HEK293 (cell line): ENCODE data around the gene SOX30.

Experiments
- CTCF ChIA-PET: fragments of 350-600 bp; formaldehyde crosslinking; extraction: SDS; loops from one replicate; lab custom pipeline; 2021; ENCODE audit warnings: antibody characterized with exemption; lab: Yijun Ruan, JAX
- POLR2A ChIA-PET: fragments of 300-600 bp; formaldehyde crosslinking; extraction: SDS; loops from one replicate; lab custom pipeline; 2020; ENCODE audit warnings: antibody characterized with exemption, inconsistent platforms; lab: Yijun Ruan, JAX
- H3K27ac ChIP-seq: fragments of 200-500 bp; sonication (Bioruptor generic); 2 replicates; pipeline ENCODE4 v1.5.1; 2014; ENCODE audit warnings: low read depth, low read length, control low read depth, inconsistent platforms; ENCODE audit errors: extremely low read depth
- H3K36me3 ChIP-seq, 2 experiments: fragments of 200-500 bp in 1 of 2; sonication (Bioruptor generic) in 1 of 2; 1 replicate in 1 of 2; 2 replicates in 1 of 2; pipeline ENCODE4 v1.5.1; 2014 to 2017; ENCODE audit warnings: inconsistent platforms in 2 of 2, low read length in 2 of 2; ENCODE audit not compliant: control insufficient read depth in 2 of 2, insufficient read depth in 1 of 2
- H3K4me1 ChIP-seq: fragments of 200-500 bp; sonication (Bioruptor generic); 2 replicates; pipeline ENCODE4 v1.5.1; 2014; ENCODE audit warnings: mild to moderate bottlenecking, low read length, inconsistent platforms; ENCODE audit not compliant: control insufficient read depth, insufficient read depth
- H3K4me3 ChIP-seq: 2 replicates; pipeline ENCODE4 v1.5.1; 2011; ENCODE audit warnings: low read depth, mild to moderate bottlenecking, control low read depth, low read length, moderate library complexity
- H3K9me3 ChIP-seq: fragments of 200-500 bp; sonication (Bioruptor generic); 2 replicates; pipeline ENCODE4 v1.5.1; 2014; ENCODE audit warnings: low read depth, low read length, inconsistent platforms; ENCODE audit not compliant: control insufficient read depth, insufficient read depth
- HOXC10 ChIP-seq: sonication (generic); formaldehyde crosslinking; IDR thresholded peaks from 2 replicates; pipeline ENCODE4 v1.8.1; 2023; ENCODE audit warnings: mild to moderate bottlenecking, missing genetic modification reagents
- KLF10 ChIP-seq: fragments of 450-650 bp; IDR thresholded peaks from 2 replicates; pipeline ENCODE4 v1.5.1; 2018; ENCODE audit warnings: missing biosample characterization, mild to moderate bottlenecking, missing genetic modification characterization
- KLF17 ChIP-seq: fragments of 450-650 bp; formaldehyde crosslinking; IDR thresholded peaks from 2 replicates; pipeline ENCODE4 v1.5.1; 2016; ENCODE audit warnings: missing biosample characterization, missing genetic modification characterization
- SALL2 ChIP-seq: fragments of 450-650 bp; formaldehyde crosslinking; IDR thresholded peaks from 2 replicates; pipeline ENCODE4 v1.5.0; 2017; ENCODE audit warnings: missing biosample characterization, mild to moderate bottlenecking, missing genetic modification characterization, borderline replicate concordance
- ZBTB17 ChIP-seq: fragments of 450-650 bp; formaldehyde crosslinking; IDR thresholded peaks from 2 replicates; pipeline ENCODE4 v1.5.1; 2016; ENCODE audit warnings: missing biosample characterization, missing genetic modification characterization
- ZBTB20 ChIP-seq: fragments of 450-650 bp; formaldehyde crosslinking; IDR thresholded peaks from 2 replicates; pipeline ENCODE4 v1.5.1; 2016; ENCODE audit warnings: missing biosample characterization, missing genetic modification characterization
- ZBTB7A ChIP-seq: fragments of 450-650 bp; formaldehyde crosslinking; IDR thresholded peaks from 2 replicates; pipeline ENCODE4 v1.5.1; 2016; ENCODE audit warnings: low read depth, missing biosample characterization, missing genetic modification characterization
- ZNF114 ChIP-seq: fragments of 450-650 bp; formaldehyde crosslinking; IDR thresholded peaks from 2 replicates; pipeline ENCODE4 v1.5.0; 2017; ENCODE audit warnings: missing biosample characterization, missing genetic modification characterization
- ZNF140 ChIP-seq: fragments of 450-650 bp; formaldehyde crosslinking; IDR thresholded peaks from 2 replicates; pipeline ENCODE4 v1.5.1; 2016; ENCODE audit warnings: missing biosample characterization, missing genetic modification characterization
- ZNF184 ChIP-seq: fragments of 450-650 bp; IDR thresholded peaks from 2 replicates; pipeline ENCODE4 v1.5.1; 2018; ENCODE audit warnings: missing biosample characterization, mild to moderate bottlenecking, missing genetic modification characterization
- ZNF19 ChIP-seq: fragments of 450-650 bp; formaldehyde crosslinking; IDR thresholded peaks from 2 replicates; pipeline ENCODE4; 2016; ENCODE audit warnings: missing biosample characterization, missing genetic modification characterization, low read depth
- ZNF202 ChIP-seq: fragments of 450-650 bp; formaldehyde crosslinking; IDR thresholded peaks from 2 replicates; pipeline ENCODE4 v1.5.1; 2016; ENCODE audit warnings: missing biosample characterization, missing genetic modification characterization, borderline replicate concordance
- ZNF23 ChIP-seq: fragments of 450-650 bp; formaldehyde crosslinking; IDR thresholded peaks from 2 replicates; pipeline ENCODE4 v1.5.1; 2016; ENCODE audit warnings: missing biosample characterization, missing genetic modification characterization, borderline replicate concordance
- ZNF248 ChIP-seq: fragments of 450-650 bp; formaldehyde crosslinking; IDR thresholded peaks from 2 replicates; pipeline ENCODE4 v1.5.1; 2017; ENCODE audit warnings: missing biosample characterization, missing genetic modification characterization
- ZNF274 ChIP-seq, 2 experiments: fragments of 200-500 bp in 1 of 2; fragments of 450-650 bp in 1 of 2; sonication (Bioruptor generic) in 1 of 2; formaldehyde crosslinking in 1 of 2; IDR thresholded peaks; 2 replicates each; pipeline versions ENCODE4 v1.5.1 to v1.6.1; 2014 to 2016; ENCODE audit warnings: borderline replicate concordance in 1 of 2, inconsistent platforms in 1 of 2, low read length in 1 of 2, missing biosample characterization in 1 of 2, missing genetic modification characterization in 1 of 2
- ZNF37A ChIP-seq: fragments of 450-650 bp; IDR thresholded peaks from 2 replicates; pipeline ENCODE4 v1.5.1; 2018; ENCODE audit warnings: missing biosample characterization, missing genetic modification characterization
- ZNF394 ChIP-seq: fragments of 450-650 bp; formaldehyde crosslinking; IDR thresholded peaks from 2 replicates; pipeline ENCODE4 v1.5.1; 2016; ENCODE audit warnings: missing biosample characterization, missing genetic modification characterization, mild to moderate bottlenecking, moderate library complexity, borderline replicate concordance
- ZNF416 ChIP-seq: fragments of 450-650 bp; formaldehyde crosslinking; IDR thresholded peaks from 2 replicates; pipeline ENCODE4 v1.5.1; 2016; ENCODE audit warnings: missing biosample characterization, missing genetic modification characterization
- ZNF623 ChIP-seq: fragments of 450-650 bp; formaldehyde crosslinking; IDR thresholded peaks from 2 replicates; pipeline ENCODE4 v1.5.1; 2016; ENCODE audit warnings: missing biosample characterization, missing genetic modification characterization
- ZNF658 ChIP-seq: fragments of 450-650 bp; formaldehyde crosslinking; IDR thresholded peaks from 2 replicates; pipeline ENCODE4; 2016; ENCODE audit warnings: missing biosample characterization, missing genetic modification characterization
- ZNF664 ChIP-seq: fragments of 450-650 bp; formaldehyde crosslinking; IDR thresholded peaks from 2 replicates; pipeline ENCODE4 v1.5.1; 2016; ENCODE audit warnings: missing biosample characterization, missing genetic modification characterization
- ZNF677 ChIP-seq: fragments of 450-650 bp; IDR thresholded peaks from 2 replicates; pipeline ENCODE4 v1.5.0; 2018; ENCODE audit warnings: missing biosample characterization, mild to moderate bottlenecking, missing genetic modification characterization, moderate library complexity
- ZNF707 ChIP-seq: fragments of 450-650 bp; formaldehyde crosslinking; IDR thresholded peaks from 2 replicates; pipeline ENCODE4 v1.5.1; 2016; ENCODE audit warnings: missing biosample characterization, missing genetic modification characterization
- ZNF776 ChIP-seq: fragments of 450-650 bp; formaldehyde crosslinking; IDR thresholded peaks from 2 replicates; pipeline ENCODE4 v1.5.0; 2017; ENCODE audit warnings: missing biosample characterization, missing genetic modification characterization, borderline replicate concordance
- ZNF785 ChIP-seq: fragments of 450-650 bp; formaldehyde crosslinking; IDR thresholded peaks from 2 replicates; pipeline ENCODE4 v1.5.1; 2016; ENCODE audit warnings: missing biosample characterization, missing genetic modification characterization
- TF ChIP-seq, protein P1 (sequence below): fragments of 450-650 bp; formaldehyde crosslinking; IDR thresholded peaks from 2 replicates; pipeline ENCODE4 v1.5.1; 2017; ENCODE audit warnings: missing biosample characterization, missing genetic modification characterization

SOX30 gene

GRCh38 chr5:157581901-157582300 lies 70.3 kb downstream of the SOX30 start:
- H3K9me3 ChIP-seq: no peaks in the 10 kb centered on the region
- no peaks in the 10 kb centered on the region for H3K4me1 ChIP-seq
- TF ChIP-seq HOXC10 (CRISPR knock-in tag): no peak
- no peak for TF ChIP-seq SALL2 (tag by site-specific recombination)
- no peak for TF ChIP-seq ZNF658 (tag by site-specific recombination)
- TF ChIP-seq ZNF707 (tag by site-specific recombination): no peak
- no peaks in the 10 kb centered on the region for H3K36me3 ChIP-seq
- H3K27ac ChIP-seq: no peak overlapping the region
- no peak overlapping the region for H3K4me3 ChIP-seq
- POLR2A ChIA-PET: no interaction called here
- CTCF ChIA-PET: no interaction called here

DNA sequence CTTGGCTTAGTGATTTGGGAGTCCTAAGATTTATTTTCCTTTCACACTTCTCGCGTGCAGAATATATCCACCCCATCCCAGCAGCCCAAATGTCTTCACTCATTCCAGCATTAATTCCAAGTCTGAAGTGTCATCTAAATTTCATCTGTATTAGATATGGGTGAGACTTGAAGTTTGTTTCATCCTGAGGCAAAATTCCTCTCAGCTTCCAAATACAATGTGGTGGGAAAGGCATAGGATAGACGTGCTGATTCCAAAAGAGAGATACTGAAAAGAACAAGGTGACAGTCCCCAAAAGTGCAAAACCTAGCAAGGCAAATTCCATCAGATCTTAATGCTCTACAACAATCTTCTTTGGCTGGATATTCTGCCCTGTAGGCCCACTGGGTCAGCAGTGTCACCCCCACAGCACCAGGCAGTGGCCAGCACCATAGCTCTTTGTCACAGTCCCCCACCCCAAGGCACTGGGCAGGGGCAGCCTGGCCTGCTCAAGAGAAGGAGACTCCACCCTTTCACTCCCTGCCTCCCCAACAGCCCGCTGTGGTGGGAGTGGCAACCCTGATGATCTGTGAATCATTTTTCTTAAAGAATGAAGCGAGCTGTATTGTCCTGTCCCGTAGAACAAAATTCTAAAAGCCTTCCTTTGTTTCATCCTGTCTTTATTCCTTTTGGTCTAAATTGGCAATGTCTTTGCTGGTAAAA lies 74.0 kb downstream of the SOX30 start:
- ChIA-PET CTCF (no interaction called here), POLR2A (interaction anchor here (0.6 kb wide), 1 partner anchor 15 kb away, joined by 3 read pairs; no protein-coding TSS in a partner anchor)
- H3K4me3 ChIP-seq: no peak overlapping the region
- H3K4me1 ChIP-seq: no peaks in the 10 kb centered on the region
- H3K27ac ChIP-seq: no peak overlapping the region
- TF ChIP-seq ZNF140 (tag by site-specific recombination): no peak
- no peak for TF ChIP-seq ZNF677
- no peak for TF ChIP-seq ZNF274 (IDR thresholded peaks at IDR 0.05; ENCODE audit: low read length)
- no peak for TF ChIP-seq ZNF274 (tag by site-specific recombination; IDR thresholded peaks at IDR 0.05; ENCODE audit: borderline replicate concordance)
- TF ChIP-seq ZBTB20 (tag by site-specific recombination): no peak
- TF ChIP-seq KLF17 (tag by site-specific recombination): no peak
- no peak for TF ChIP-seq ZNF785
- TF ChIP-seq ZNF202 (tag by site-specific recombination): no peak
- TF ChIP-seq ZNF416 (tag by site-specific recombination): no peak
- TF ChIP-seq ZNF19 (tag by site-specific recombination): no peak
- TF ChIP-seq ZNF184: no peak
- TF ChIP-seq ZBTB17 (tag by site-specific recombination): no peak
- TF ChIP-seq, protein P1, sequence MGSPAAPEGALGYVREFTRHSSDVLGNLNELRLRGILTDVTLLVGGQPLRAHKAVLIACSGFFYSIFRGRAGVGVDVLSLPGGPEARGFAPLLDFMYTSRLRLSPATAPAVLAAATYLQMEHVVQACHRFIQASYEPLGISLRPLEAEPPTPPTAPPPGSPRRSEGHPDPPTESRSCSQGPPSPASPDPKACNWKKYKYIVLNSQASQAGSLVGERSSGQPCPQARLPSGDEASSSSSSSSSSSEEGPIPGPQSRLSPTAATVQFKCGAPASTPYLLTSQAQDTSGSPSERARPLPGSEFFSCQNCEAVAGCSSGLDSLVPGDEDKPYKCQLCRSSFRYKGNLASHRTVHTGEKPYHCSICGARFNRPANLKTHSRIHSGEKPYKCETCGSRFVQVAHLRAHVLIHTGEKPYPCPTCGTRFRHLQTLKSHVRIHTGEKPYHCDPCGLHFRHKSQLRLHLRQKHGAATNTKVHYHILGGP (tag by site-specific recombination): no peak
- no peak for TF ChIP-seq ZNF248
- no peak for TF ChIP-seq ZNF664
- no peak for TF ChIP-seq ZNF394 (tag by site-specific recombination)
- TF ChIP-seq KLF10: no peak
- no peaks in the 10 kb centered on the region for H3K36me3 ChIP-seq
- no peaks in the 10 kb centered on the region for H3K9me3 ChIP-seq

DNA sequence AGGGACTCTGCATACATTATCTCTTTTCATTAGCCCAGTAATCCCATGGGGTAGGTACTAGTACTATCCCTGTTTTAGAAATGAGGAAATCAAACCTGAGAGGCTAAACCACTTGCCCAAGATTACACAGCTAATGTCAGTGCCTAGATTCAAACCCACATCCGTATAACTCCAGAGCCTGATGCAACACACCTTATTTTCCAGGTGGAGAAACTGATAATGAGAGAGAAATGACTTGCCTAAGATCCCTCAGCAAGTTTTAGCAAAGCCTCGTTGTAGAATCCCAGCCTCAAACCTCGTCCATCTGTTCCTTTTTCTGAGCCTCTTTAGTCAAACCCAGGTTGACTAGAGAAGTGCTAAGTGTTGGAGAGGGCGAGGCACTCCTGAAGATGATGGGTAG lies 75.6 kb downstream of the SOX30 start:
- Histone ChIP-seq H3K9me3 (no peaks in the 10 kb centered on the region), H3K4me1 (no peaks in the 10 kb centered on the region), H3K27ac (no peak overlapping the region), H3K4me3 (no peak overlapping the region), H3K36me3 (no peaks in the 10 kb centered on the region)
- CTCF ChIA-PET: no interaction called here
- TF ChIP-seq ZBTB7A (tag by site-specific recombination) (no peak), ZNF37A (tag by site-specific recombination) (no peak), ZNF623 (no peak), ZNF114 (tag by site-specific recombination) (no peak), ZNF23 (tag by site-specific recombination) (no peak), KLF17 (tag by site-specific recombination) (no peak), ZNF19 (tag by site-specific recombination) (no peak), ZNF776 (no peak)
- POLR2A ChIA-PET: no interaction called here
